MM.1S (cell line): Measurements from ENCODE around the gene PSMC4.

Experiments used
- DNase-seq: peaks from one replicate; pipeline ENCODE4 v3.0.0-alpha.2; 2015
- H2AFZ ChIP-seq: fragments of 300-600 bp; sonication (generic); 2 replicates; pipeline ENCODE4 v1.6.0; 2016; ENCODE audit warnings: antibody characterized with exemption, low read length
- H3F3A ChIP-seq: fragments of 300-600 bp; sonication (generic); 2 replicates; pipeline ENCODE4 v1.6.1; 2016; ENCODE audit warnings: mild to moderate bottlenecking, antibody characterized with exemption, low read length, moderate library complexity, mixed read lengths; ENCODE audit not compliant: insufficient read depth
- H3K27ac ChIP-seq: fragments of 300-600 bp; sonication (generic); 2 replicates; pipeline ENCODE4 v1.5.1; 2016; ENCODE audit warnings: mild to moderate bottlenecking, low read length
- H3K27me3 ChIP-seq: fragments of 300-600 bp; sonication (generic); replicated peaks from 2 replicates; pipeline ENCODE4 v1.6.0; 2016; ENCODE audit warnings: low read length; ENCODE audit not compliant: insufficient read depth
- H3K36me3 ChIP-seq: fragments of 300-600 bp; sonication (generic); replicated peaks from 2 replicates; pipeline ENCODE4 v1.6.1; 2016; ENCODE audit warnings: mild to moderate bottlenecking, low read length, mixed read lengths; ENCODE audit not compliant: insufficient read depth
- H3K4me1 ChIP-seq: fragments of 300-600 bp; sonication (generic); 2 replicates; pipeline ENCODE4 v1.6.1; 2016; ENCODE audit warnings: low read length, mixed read lengths
- H3K4me2 ChIP-seq: fragments of 300-600 bp; sonication (generic); 2 replicates; pipeline ENCODE4 v1.6.0; 2016; ENCODE audit warnings: low read depth, low read length
- H3K4me3 ChIP-seq: fragments of 300-600 bp; sonication (generic); 2 replicates; pipeline ENCODE4 v1.5.1; 2016; ENCODE audit warnings: low read length, mixed read lengths
- H3K79me2 ChIP-seq: fragments of 300-600 bp; sonication (generic); 2 replicates; pipeline ENCODE4 v1.6.1; 2016; ENCODE audit warnings: mixed run types, low read length, mixed read lengths
- H3K9ac ChIP-seq: fragments of 300-600 bp; sonication (generic); 2 replicates; pipeline ENCODE4 v1.6.1; 2016; ENCODE audit warnings: low read length, mixed read lengths
- H3K9me2 ChIP-seq: fragments of 300-600 bp; sonication (generic); replicated peaks from 2 replicates; pipeline ENCODE4 v1.6.1; 2016; ENCODE audit warnings: mild to moderate bottlenecking, low read length, mixed read lengths; ENCODE audit not compliant: insufficient read depth
- H3K9me3 ChIP-seq: fragments of 300-600 bp; sonication (generic); replicated peaks from 2 replicates; pipeline ENCODE4 v1.6.1; 2016; ENCODE audit warnings: mild to moderate bottlenecking, low read length, mixed read lengths; ENCODE audit not compliant: insufficient read depth
- H4K20me1 ChIP-seq: fragments of 300-600 bp; sonication (generic); 2 replicates; pipeline ENCODE4 v1.6.1; 2016; ENCODE audit warnings: mild to moderate bottlenecking, low read length, moderate library complexity, mixed read lengths; ENCODE audit not compliant: insufficient read depth
- CTCF ChIP-seq: fragments of 300-600 bp; sonication (generic); IDR thresholded peaks from 2 replicates; pipeline ENCODE4 v1.5.1; 2016; ENCODE audit warnings: antibody characterized with exemption, low read length, mixed read lengths
- EZH2 ChIP-seq: fragments of 300-600 bp; sonication (generic); optimal IDR thresholded peaks from 2 replicates; pipeline ENCODE3; 2017; ENCODE audit warnings: low read depth, mild to moderate bottlenecking, antibody characterized with exemption, low read length, mixed read lengths
- EZH2phosphoT487 ChIP-seq: fragments of 300-600 bp; sonication (generic); IDR thresholded peaks from 2 replicates; pipeline ENCODE4 v1.6.1; 2018; ENCODE audit warnings: antibody characterized with exemption, low read length

PSMC4 gene

DNA sequence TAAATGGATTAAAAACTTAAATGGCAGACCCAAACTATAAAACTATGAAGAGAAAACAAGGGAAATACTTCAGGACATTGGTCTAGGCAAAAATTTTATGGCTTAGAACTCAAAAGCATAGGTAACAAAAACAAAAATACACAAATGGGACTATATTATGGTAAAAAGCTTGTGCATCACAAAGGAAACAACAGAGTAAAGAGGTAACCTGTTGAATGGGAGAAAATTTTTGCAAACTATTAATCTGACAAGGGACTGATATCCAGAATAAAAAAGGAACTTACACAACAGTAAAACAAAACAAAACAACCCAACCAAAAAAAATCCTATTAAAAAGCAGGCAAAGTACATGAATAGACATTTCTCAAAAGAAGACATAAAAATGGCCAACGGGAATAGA lies 16.6 kb downstream of the PSMC4 start:
- no peak overlapping the region for H3K9ac ChIP-seq
- H3K9me3 ChIP-seq: no peaks in the 10 kb centered on the region
- no peak overlapping the region for H2AFZ ChIP-seq
- TF ChIP-seq CTCF (no peak), EZH2 (no peak), EZH2phosphoT487 (no peak)
- DNase-seq: no peak
- no peaks in the 10 kb centered on the region for H4K20me1 ChIP-seq
- H3K79me2 ChIP-seq: peaks cover 22% of the 10 kb centered on the region; the same call in 1 of the 2 replicates
- no peaks in the 10 kb centered on the region for H3K9me2 ChIP-seq
- no peak overlapping the region for H3K27ac ChIP-seq
- H3K27me3 ChIP-seq: no peaks in the 10 kb centered on the region
- peaks cover 5% of the 10 kb centered on the region; the same call in 1 of the 2 replicates for H3K36me3 ChIP-seq
- H3K4me1 ChIP-seq: no peaks in the 10 kb centered on the region
- peaks cover 4% of the 10 kb centered on the region; the same call in 1 of the 2 replicates for H3F3A ChIP-seq
- no peak overlapping the region for H3K4me2 ChIP-seq
- no peak overlapping the region for H3K4me3 ChIP-seq

DNA sequence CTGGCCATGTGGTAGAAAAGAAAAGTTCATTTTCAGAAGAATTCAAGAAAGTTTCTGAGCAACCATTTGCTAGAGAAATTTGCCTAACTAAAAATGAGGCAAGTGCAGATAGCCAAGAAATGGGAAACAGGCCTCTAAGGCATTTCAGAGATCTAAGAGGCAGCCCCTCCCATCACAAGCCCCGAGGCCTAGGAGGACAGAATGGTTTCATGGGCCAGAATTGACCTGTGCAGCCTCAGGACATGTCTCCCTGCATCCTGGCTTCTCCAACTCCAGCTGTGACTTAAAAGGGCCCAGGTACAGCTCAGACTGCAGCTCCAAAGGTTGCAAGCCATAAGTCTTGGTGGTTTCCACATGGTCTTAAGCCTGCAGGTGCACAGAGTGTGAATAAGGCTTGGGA lies 22.6 kb downstream of the PSMC4 start:
- Histone ChIP-seq H3K27ac (no peak overlapping the region), H3K4me1 (0 out of 2 replicates have a peak, but pooled peaks cover 3% of the 10 kb centered on the region), H3K4me2 (no peak overlapping the region), H3K9me2 (no peaks in the 10 kb centered on the region), H4K20me1 (no peaks in the 10 kb centered on the region), H3K4me3 (no peak overlapping the region), H3K36me3 (no peaks in the 10 kb centered on the region), H3F3A (peaks cover 2% of the 10 kb centered on the region; the same call in 1 of the 2 replicates), H3K27me3 (no peaks in the 10 kb centered on the region), H3K9ac (no peak overlapping the region), H3K79me2 (peaks cover 19% of the 10 kb centered on the region), H3K9me3 (no peaks in the 10 kb centered on the region), H2AFZ (no peak overlapping the region)
- DNase-seq: no peak
- TF ChIP-seq EZH2: no peak

- H2AFZ ChIP-seq: no peak overlapping the region
- H3F3A ChIP-seq: peaks cover 2% of the 10 kb centered on the region; the same call in 1 of the 2 replicates
- DNase-seq: no peak
- H3K36me3 ChIP-seq: no peaks in the 10 kb centered on the region
- H3K9ac ChIP-seq: no peak overlapping the region
- H3K4me2 ChIP-seq: no peak overlapping the region
- H3K4me1 ChIP-seq: 0 out of 2 replicates have a peak, but pooled peaks cover 3% of the 10 kb centered on the region
- H3K27me3 ChIP-seq: no peaks in the 10 kb centered on the region
- TF ChIP-seq EZH2phosphoT487 (no peak), EZH2 (no peak), CTCF (no peak)
- H3K9me2 ChIP-seq: no peaks in the 10 kb centered on the region
- no peak overlapping the region for H3K4me3 ChIP-seq
- no peak overlapping the region for H3K27ac ChIP-seq
- no peaks in the 10 kb centered on the region for H4K20me1 ChIP-seq
- H3K9me3 ChIP-seq: no peaks in the 10 kb centered on the region
- peaks cover 19% of the 10 kb centered on the region for H3K79me2 ChIP-seq
These were observed 23.4 kb downstream of the PSMC4 start for GRCh38 chr19:39994361-39994760.

DNA sequence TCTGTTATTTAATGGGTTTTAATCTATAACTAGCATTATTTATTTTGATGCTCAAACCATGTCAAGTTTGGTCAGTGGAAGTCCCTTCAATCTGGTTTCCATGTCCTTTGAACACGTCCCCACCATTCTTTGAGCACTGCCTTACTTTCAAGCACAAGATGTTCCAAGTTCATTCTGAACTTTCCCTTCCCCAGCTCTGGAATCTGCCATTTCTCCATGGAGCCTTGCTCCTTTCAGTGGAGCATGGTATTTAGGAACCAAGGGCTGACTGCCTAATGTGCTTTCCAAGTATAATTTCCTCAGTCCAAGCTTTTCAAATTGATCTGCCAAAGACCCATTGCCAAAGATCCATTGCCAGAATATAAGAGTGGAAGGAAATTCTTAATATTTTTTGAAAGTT lies 24.8 kb downstream of the PSMC4 start:
- no peaks in the 10 kb centered on the region for H3K36me3 ChIP-seq
- H3K9me3 ChIP-seq: no peaks in the 10 kb centered on the region
- peaks cover 2% of the 10 kb centered on the region; the same call in 1 of the 2 replicates for H3F3A ChIP-seq
- H2AFZ ChIP-seq: no peak overlapping the region
- H3K9me2 ChIP-seq: no peaks in the 10 kb centered on the region
- no peak overlapping the region for H3K9ac ChIP-seq
- no peaks in the 10 kb centered on the region for H3K27me3 ChIP-seq
- no peaks in the 10 kb centered on the region for H4K20me1 ChIP-seq
- H3K4me2 ChIP-seq: peak overlapping the region; percentile 67
- no peak for DNase-seq
- H3K4me1 ChIP-seq: 0 out of 2 replicates have a peak, but pooled peaks cover 3% of the 10 kb centered on the region
- H3K4me3 ChIP-seq: peak overlapping the region; percentile 89; the same call in 1 of the 2 replicates
- H3K27ac ChIP-seq: no peak overlapping the region
- peaks cover 16% of the 10 kb centered on the region for H3K79me2 ChIP-seq
- TF ChIP-seq EZH2: no peak
- TF ChIP-seq CTCF: no peak
- no peak for TF ChIP-seq EZH2phosphoT487
